ENCODE measurements around the gene TSC2. TPM values are rescaled to one million over a fixed set of nuclear protein-coding genes. Genes with fewer than 3 reads are reported as not detected.
"Not testable (repeated sequence)": the region's sequence is repeated elsewhere in the genome, so short reads cannot be mapped to it uniquely, and the experiment has no call there.

TSC2 gene
- total RNA-seq, 4 donors from 2014 or later, result 36.3 to 78.8 (median 54.6) TPM

- WGBS, 2 donors (ENCODE audit: low coverage in 1 of 2), result 40% methylated on average over 1 of the region's 31 CpGs; no CpG with 5 or more reads in 1 of the 2 donors
- H3K27ac ChIP-seq, result peak overlapping the region; percentile 97 to 99 (median 98)
- peak; percentile 1 for ATAC-seq
- TF ChIP-seq POLR2AphosphoS5 (IDR thresholded peaks at IDR 0.05), result peak; percentile 42
- not testable (repeated sequence) for H3K36me3 ChIP-seq, H3K9me3 ChIP-seq, H3K27me3 ChIP-seq
- H3K4me3 ChIP-seq, result peak overlapping the region in 1 of 2 donors; percentile 53
- H3K4me1 ChIP-seq, result peaks cover 0 to 95% (median 65%) of the 10 kb centered on the region in 3 donors
Observed at GRCh38 chr16:2126928-2127556, 79.3 kb downstream of the TSC2 start.

GRCh38 chr16:2127630-2128280 is 80.0 kb downstream of the TSC2 start:
- not testable (repeated sequence) for H3K9me3 ChIP-seq, H3K27me3 ChIP-seq, H3K36me3 ChIP-seq
- peak; percentile 17 for ATAC-seq
- no CpG with 5 or more reads among the region's 3 CpGs for WGBS, 2 donors (ENCODE audit: low coverage in 1 of 2)
- TF ChIP-seq POLR2AphosphoS5 (IDR thresholded peaks at IDR 0.05) (peak; percentile 64), POLR2A (IDR thresholded peaks at IDR 0.05) (peak; percentile 19)
- Histone ChIP-seq H3K27ac (peak overlapping the region; percentile 97 to 99 (median 98)), H3K4me1 (peaks cover 0 to 93% (median 59%) of the 10 kb centered on the region in 3 donors), H3K4me3 (peak overlapping the region in 1 of 2 donors; percentile 53)

GRCh38 chr16:2129251-2129650 is 81.5 kb downstream of the TSC2 start:
- H3K9me3 ChIP-seq, H3K27me3 ChIP-seq, ATAC-seq, H3K4me3 ChIP-seq, H3K36me3 ChIP-seq: not testable (repeated sequence)
- 20 to 48% methylated on average over 1 to 8 of the region's 11 CpGs for WGBS, 2 donors (ENCODE audit: low coverage in 1 of 2)
- Histone ChIP-seq H3K4me1 (peaks cover 0 to 87% (median 44%) of the 10 kb centered on the region in 3 donors), H3K27ac (peak overlapping the region in 3 of 4 donors; percentile 75 to 82 (median 79))

GRCh38 chr16:2129890-2130447 is 82.2 kb downstream of the TSC2 start:
- WGBS, 2 donors (ENCODE audit: low coverage in 1 of 2), result 27 to 47% methylated on average over 3 to 14 of the region's 22 CpGs
- ATAC-seq, H3K36me3 ChIP-seq, H3K9me3 ChIP-seq, H3K27me3 ChIP-seq: not testable (repeated sequence)
- Histone ChIP-seq H3K27ac (peak overlapping the region in 3 of 4 donors; percentile 74 to 79 (median 75)), H3K4me1 (peaks cover 0 to 79% (median 39%) of the 10 kb centered on the region in 3 donors), H3K4me3 (peak overlapping the region in 1 of 2 donors; percentile 6)

- not testable (repeated sequence) for ATAC-seq, H3K9me3 ChIP-seq, H3K36me3 ChIP-seq, H3K27me3 ChIP-seq
- peaks cover 0 to 53% (median 14%) of the 10 kb centered on the region in 3 donors for H3K4me1 ChIP-seq
- H3K4me3 ChIP-seq, result peak overlapping the region; percentile 35 to 47
- no CpG with 5 or more reads among the region's 12 CpGs for WGBS, 2 donors (ENCODE audit: low coverage in 1 of 2)
- H3K27ac ChIP-seq, result peak overlapping the region; percentile 80 to 90 (median 84)
Observed at GRCh38 chr16:2133797-2134196, 86.0 kb downstream of the TSC2 start.

GRCh38 chr16:2135071-2135470 is 87.3 kb downstream of the TSC2 start:
- not testable (repeated sequence) for H3K27me3 ChIP-seq, H3K9me3 ChIP-seq, H3K36me3 ChIP-seq, ATAC-seq
- Histone ChIP-seq H3K4me3 (peak overlapping the region; percentile 62 to 82), H3K4me1 (peaks cover 0 to 42% (median 10%) of the 10 kb centered on the region in 3 donors), H3K27ac (peak overlapping the region; percentile 83 to 90 (median 88))
- 0% methylated on average over 5 of the region's 42 CpGs; no CpG with 5 or more reads in 1 of the 2 donors for WGBS, 2 donors (ENCODE audit: low coverage in 1 of 2)

- not testable (repeated sequence) for H3K27me3 ChIP-seq, H3K9me3 ChIP-seq, H3K36me3 ChIP-seq
- peaks cover 0 to 42% (median 4%) of the 10 kb centered on the region in 3 donors for H3K4me1 ChIP-seq
- peak; percentile 89 for ATAC-seq
- peak within 1 kb of the TSS; percentile 83 to 90 (median 88) for H3K27ac ChIP-seq
- TF ChIP-seq POLR2AphosphoS5 (IDR thresholded peaks at IDR 0.05), result peak; percentile 80
- peak; percentile 46 to 73 for TF ChIP-seq POLR2A (IDR thresholded peaks at IDR 0.05)
- 0% methylated on average over 5 of the region's 81 CpGs; no CpG with 5 or more reads in 1 of the 2 donors for WGBS, 2 donors (ENCODE audit: low coverage in 1 of 2)
- H3K4me3 ChIP-seq, result peak within 1 kb of the TSS; percentile 62 to 82
Observed at GRCh38 chr16:2135770-2136490, 88.1 kb downstream of the TSC2 start, which contains the start of gene PKD1. Gene PKD1 (minus strand): TSS chr16:2135898. CDS start chr16:2135689, 209 bp downstream.

Small RNA genes within 50 kb of the gene (small RNA-seq; reads per million reads assigned to genes)
- gene MIR1225, result 2.3 to 4.4 (median 3.7) reads per million in 4 donors
- gene MIR3180-5, result 0 reads per million in 4 donors
- gene MIR4516, result 0 to 0.13 (median 0) reads per million in 4 donors
- 0 reads per million in 4 donors for gene RF00019
- 0 reads per million in 4 donors for gene RN7SL219P

Other genes starting within 250 kb of the TSC2 start
- 100 to 1,000 TPM; 124 to 245 (median 175) TPM for gene HAGH, start 221.2 kb upstream of the TSC2 start, total RNA-seq
- 10 to 100 TPM; 22.9 to 44.0 (median 30.2) TPM for gene FAHD1, start 220.8 kb upstream of the TSC2 start, total RNA-seq
- not detected for gene MEIOB, start 175.8 kb upstream of the TSC2 start, total RNA-seq
- not detected for gene HS3ST6, start 129.6 kb upstream of the TSC2 start, total RNA-seq
- gene MSRB1, start 104.8 kb upstream of the TSC2 start, total RNA-seq, result 10 to 100 TPM; 23.8 to 53.7 (median 44.8) TPM
- not detected for gene RPL3L, start 93.3 kb upstream of the TSC2 start, total RNA-seq
- gene NDUFB10, start 88.4 kb upstream of the TSC2 start, total RNA-seq, result 100 to 1,000 TPM; 214 to 400 (median 243) TPM
- gene RPS2, start 83.2 kb upstream of the TSC2 start, total RNA-seq, result 1,000 to 10,000 TPM in 3 of 4 donors, 100 to 1,000 TPM in 1; 899 to 1,585 (median 1,295) TPM
- gene RNF151, start 81.1 kb upstream of the TSC2 start, total RNA-seq, result not detected
- 10 to 100 TPM; 26.7 to 38.6 (median 33.2) TPM for gene TBL3, start 75.9 kb upstream of the TSC2 start, total RNA-seq
- 1 to 10 TPM in 2 of 4 donors, not detected in 2; 1.0 to 1.1 TPM for gene NOXO1, start 66.5 kb upstream of the TSC2 start, total RNA-seq
- 10 to 100 TPM; 12.8 to 45.6 (median 25.1) TPM for gene GFER, start 63.8 kb upstream of the TSC2 start, total RNA-seq
- 1 to 10 TPM in 3 of 4 donors, not detected in 1; 1.2 to 5.1 (median 3.1) TPM for gene SYNGR3, start 58.0 kb upstream of the TSC2 start, total RNA-seq
- gene ZNF598, start 38.2 kb upstream of the TSC2 start, total RNA-seq, result 10 to 100 TPM; 28.5 to 43.0 (median 34.6) TPM
- gene NPW, start 28.2 kb upstream of the TSC2 start, total RNA-seq, result not detected
- 100 to 1,000 TPM in 1 of 4 donors, 10 to 100 TPM in 3; 43.8 to 106 (median 63.8) TPM for gene NHERF2, start 21.1 kb upstream of the TSC2 start, total RNA-seq
- gene NTHL1, start 151 bp upstream of the TSC2 start, total RNA-seq, result 10 to 100 TPM; 18.4 to 25.4 (median 21.6) TPM
- 100 to 1,000 TPM; 181 to 492 (median 352) TPM for gene PKD1, start 87.9 kb downstream of the TSC2 start, total RNA-seq
- 1 to 10 TPM in 1 of 4 donors, under 1 TPM in 1, not detected in 2; 0.39 to 1.0 TPM for gene RAB26, start 100.6 kb downstream of the TSC2 start, total RNA-seq
- gene TRAF7, start 107.8 kb downstream of the TSC2 start, total RNA-seq, result 10 to 100 TPM; 36.3 to 70.1 (median 56.3) TPM
- gene CASKIN1, start 148.6 kb downstream of the TSC2 start, total RNA-seq, result under 1 TPM in 2 of 4 donors, not detected in 2; 0.27 to 0.35 TPM
- gene MLST8, start 157.5 kb downstream of the TSC2 start, total RNA-seq, result 10 to 100 TPM; 29.0 to 50.8 (median 34.1) TPM
- 10 to 100 TPM in 1 of 4 donors, 1 to 10 TPM in 2, under 1 TPM in 1; 0.72 to 10.3 (median 3.5) TPM for gene BRICD5, start 162.9 kb downstream of the TSC2 start, total RNA-seq
- 10 to 100 TPM in 2 of 4 donors, 1 to 10 TPM in 2; 7.6 to 17.3 (median 12.5) TPM for gene PGP, start 166.9 kb downstream of the TSC2 start, total RNA-seq
- 10 to 100 TPM; 23.1 to 35.2 (median 28.8) TPM for gene E4F1, start 175.6 kb downstream of the TSC2 start, total RNA-seq
- 1 to 10 TPM in 2 of 4 donors, under 1 TPM in 1, not detected in 1; 0.27 to 1.7 (median 1.1) TPM for gene DNASE1L2, start 188.5 kb downstream of the TSC2 start, total RNA-seq
- 10 to 100 TPM; 41.9 to 85.1 (median 73.8) TPM for gene ECI1, start 203.6 kb downstream of the TSC2 start, total RNA-seq
- gene RNPS1, start 220.1 kb downstream of the TSC2 start, total RNA-seq, result 100 to 1,000 TPM; 117 to 171 (median 128) TPM